IgD-negative memory B cell (primary cell): ENCODE data around the gene TFIP11. TPM values are rescaled to one million over a fixed set of nuclear protein-coding genes. Genes with fewer than 3 reads are reported as not detected.

Experiments
- H3K27ac Mint-ChIP-seq, 3 donors: one replicate each; pipeline ENCODE4 v1.8.0; 2020 to 2022; ENCODE audit warnings: mild to moderate bottlenecking in 3 of 3, mixed read lengths in 3 of 3, moderate library complexity in 1 of 3
- H3K27me3 Mint-ChIP-seq: one replicate; pipeline ENCODE4 v1.8.0; 2021; ENCODE audit warnings: mixed read lengths
- H3K36me3 Mint-ChIP-seq: one replicate; pipeline ENCODE4 v1.8.0; 2020; ENCODE audit warnings: mild to moderate bottlenecking, mixed read lengths
- H3K4me1 Mint-ChIP-seq, 3 donors: one replicate each; pipeline ENCODE4 v1.8.0; 2020 to 2022; ENCODE audit warnings: mixed read lengths in 3 of 3, mild to moderate bottlenecking in 1 of 3
- H3K4me3 Mint-ChIP-seq, 4 donors: one replicate each; pipeline ENCODE4 v1.8.0; 2020 to 2022; ENCODE audit warnings: mild to moderate bottlenecking in 4 of 4, mixed read lengths in 4 of 4, moderate library complexity in 3 of 4
- H3K9me3 Mint-ChIP-seq, 3 donors: one replicate each; pipeline ENCODE4 v1.8.0; 2020 to 2021; ENCODE audit warnings: mixed read lengths in 3 of 3, mild to moderate bottlenecking in 1 of 3
- polyA plus RNA-seq: library from polyadenylated mRNA; unstranded; fragments of 300-500 nt; fragmentation: Illumina TruSeq; gene quantifications from one replicate; pipeline ENCODE4 v1.2.3, GENCODE V29; 2021

TFIP11 gene
- polyA plus RNA-seq, 1 donor from 2014 or later = 32.3 TPM

- Mint-ChIP-seq H3K9me3 (no peaks in the 10 kb centered on the region), H3K27ac (no peak overlapping the region), H3K4me3 (no peak overlapping the region), H3K27me3 (no peaks in the 10 kb centered on the region), H3K36me3 (no peaks in the 10 kb centered on the region), H3K4me1 (peaks cover 0 to 1% (median 0%) of the 10 kb centered on the region in 3 donors)
These were observed 65.3 kb downstream of the TFIP11 start for GRCh38 chr22:26446808-26447515.

GRCh38 chr22:26445577-26446275 lies 66.5 kb downstream of the TFIP11 start:
- Mint-ChIP-seq H3K36me3 (no peaks in the 10 kb centered on the region), H3K27ac (peak overlapping the region in 1 of 3 donors; percentile 50), H3K27me3 (no peaks in the 10 kb centered on the region), H3K9me3 (no peaks in the 10 kb centered on the region), H3K4me1 (peaks cover 0 to 1% (median 0%) of the 10 kb centered on the region in 3 donors), H3K4me3 (no peak overlapping the region)

- H3K9me3 Mint-ChIP-seq = no peaks in the 10 kb centered on the region
- H3K27me3 Mint-ChIP-seq = no peaks in the 10 kb centered on the region
- H3K4me1 Mint-ChIP-seq = peaks cover 0 to 1% (median 1%) of the 10 kb centered on the region in 3 donors
- no peak overlapping the region for H3K27ac Mint-ChIP-seq
- no peak overlapping the region for H3K4me3 Mint-ChIP-seq
- H3K36me3 Mint-ChIP-seq = no peaks in the 10 kb centered on the region
These were observed 67.5 kb downstream of the TFIP11 start for GRCh38 chr22:26444777-26445176.

GRCh38 chr22:26443901-26444690 lies 68.2 kb downstream of the TFIP11 start:
- Mint-ChIP-seq H3K4me3 (no peak overlapping the region), H3K27me3 (no peaks in the 10 kb centered on the region), H3K4me1 (peaks cover 0 to 1% (median 1%) of the 10 kb centered on the region in 3 donors), H3K9me3 (no peaks in the 10 kb centered on the region), H3K36me3 (no peaks in the 10 kb centered on the region), H3K27ac (no peak overlapping the region)

GRCh38 chr22:26442086-26442756 lies 70.1 kb downstream of the TFIP11 start:
- peak overlapping the region in 1 of 3 donors; percentile 39 for H3K27ac Mint-ChIP-seq
- no peaks in the 10 kb centered on the region for H3K36me3 Mint-ChIP-seq
- H3K4me3 Mint-ChIP-seq = no peak overlapping the region

More at GRCh38 chr22:26442086-26442756, 70.1 kb downstream of the TFIP11 start:
- Mint-ChIP-seq H3K9me3 (no peaks in the 10 kb centered on the region), H3K27me3 (no peaks in the 10 kb centered on the region), H3K4me1 (peaks cover 0 to 5% (median 1%) of the 10 kb centered on the region in 3 donors)

Other genes starting within 250 kb of the TFIP11 start
- gene ASPHD2, start 83.2 kb downstream of the TFIP11 start, polyA plus RNA-seq = 5.7 TPM
- gene HPS4, start 28.7 kb downstream of the TFIP11 start, polyA plus RNA-seq = 19.8 TPM
- 23.1 TPM for gene SRRD, start 28.6 kb downstream of the TFIP11 start, polyA plus RNA-seq
- 34.7 TPM for gene TPST2, start 77.7 kb upstream of the TFIP11 start, polyA plus RNA-seq
- gene CRYBB1, start 105.6 kb upstream of the TFIP11 start, polyA plus RNA-seq = 1.0 TPM
- not detected for gene CRYBA4, start 109.5 kb upstream of the TFIP11 start, polyA plus RNA-seq
- gene MIAT, start 145.1 kb upstream of the TFIP11 start, polyA plus RNA-seq = 0.93 TPM